HEK293 (cell line): ENCODE measurements around the gene PLXNA2.
A peak's percentile ranks its signal among the peaks of the same experiment; 100 is the strongest.

Experiments used
- AEBP2 ChIP-seq: fragments of 450-650 bp; formaldehyde crosslinking; IDR thresholded peaks from 2 replicates; pipeline ENCODE4 v1.5.1; 2016; ENCODE audit warnings: missing biosample characterization, missing genetic modification characterization, borderline replicate concordance
- HOXD13 ChIP-seq: sonication (generic); formaldehyde crosslinking; IDR thresholded peaks from 2 replicates; pipeline ENCODE4 v1.8.0; 2022; ENCODE audit warnings: missing genetic modification reagents, borderline replicate concordance
- PATZ1 ChIP-seq: fragments of 450-650 bp; formaldehyde crosslinking; IDR thresholded peaks from 2 replicates; pipeline ENCODE4 v1.5.1; 2016; ENCODE audit warnings: missing biosample characterization, missing genetic modification characterization
- PRDM1 ChIP-seq: fragments of 450-650 bp; formaldehyde crosslinking; IDR thresholded peaks from 2 replicates; pipeline ENCODE4; 2016; ENCODE audit warnings: missing biosample characterization, missing genetic modification characterization
- SCRT2 ChIP-seq: fragments of 450-650 bp; formaldehyde crosslinking; IDR thresholded peaks from 2 replicates; pipeline ENCODE4 v1.5.1; 2016; ENCODE audit warnings: missing biosample characterization, missing genetic modification characterization
- ZBTB17 ChIP-seq: fragments of 450-650 bp; formaldehyde crosslinking; IDR thresholded peaks from 2 replicates; pipeline ENCODE4 v1.5.1; 2016; ENCODE audit warnings: missing biosample characterization, missing genetic modification characterization
- ZBTB44 ChIP-seq: fragments of 450-650 bp; IDR thresholded peaks from 2 replicates; pipeline ENCODE4 v1.5.1; 2018; ENCODE audit warnings: missing biosample characterization, mild to moderate bottlenecking, missing genetic modification characterization
- ZBTB49 ChIP-seq: fragments of 450-650 bp; formaldehyde crosslinking; IDR thresholded peaks from 2 replicates; pipeline ENCODE4 v1.5.1; 2016; ENCODE audit warnings: missing biosample characterization, missing genetic modification characterization, low read depth
- ZIC2 ChIP-seq: fragments of 450-650 bp; formaldehyde crosslinking; IDR thresholded peaks from 2 replicates; pipeline ENCODE4 v1.5.1; 2016; ENCODE audit warnings: missing biosample characterization, missing genetic modification characterization
- ZNF155 ChIP-seq: fragments of 450-650 bp; formaldehyde crosslinking; IDR thresholded peaks from 2 replicates; pipeline ENCODE4 v1.5.1; 2016; ENCODE audit warnings: missing biosample characterization, missing genetic modification characterization
- ZNF19 ChIP-seq: fragments of 450-650 bp; formaldehyde crosslinking; IDR thresholded peaks from 2 replicates; pipeline ENCODE4; 2016; ENCODE audit warnings: missing biosample characterization, missing genetic modification characterization, low read depth
- ZNF324 ChIP-seq: fragments of 450-650 bp; formaldehyde crosslinking; IDR thresholded peaks from 2 replicates; pipeline ENCODE4 v1.5.1; 2016; ENCODE audit warnings: missing biosample characterization, missing genetic modification characterization
- ZNF350 ChIP-seq: fragments of 450-650 bp; formaldehyde crosslinking; IDR thresholded peaks from 2 replicates; pipeline ENCODE4 v1.5.0; 2017; ENCODE audit warnings: missing biosample characterization, mild to moderate bottlenecking, missing genetic modification characterization
- ZNF423 ChIP-seq: fragments of 450-650 bp; formaldehyde crosslinking; IDR thresholded peaks from 2 replicates; pipeline ENCODE4 v1.5.1; 2016; ENCODE audit warnings: missing biosample characterization, missing genetic modification characterization
- ZNF529 ChIP-seq: fragments of 450-650 bp; formaldehyde crosslinking; IDR thresholded peaks from 2 replicates; pipeline ENCODE4 v1.5.1; 2017; ENCODE audit warnings: missing genetic modification characterization, missing biosample characterization; ENCODE audit not compliant: insufficient replicate concordance
- ZNF555 ChIP-seq: fragments of 450-650 bp; formaldehyde crosslinking; conservative IDR thresholded peaks from 2 replicates; pipeline ENCODE4 v1.5.1; 2017; ENCODE audit warnings: missing biosample characterization, mild to moderate bottlenecking, missing genetic modification characterization, inconsistent platforms
- ZNF561 ChIP-seq: fragments of 450-650 bp; IDR thresholded peaks from 2 replicates; pipeline ENCODE4 v1.5.1; 2018; ENCODE audit warnings: missing biosample characterization, missing genetic modification characterization, borderline replicate concordance
- ZNF571 ChIP-seq: fragments of 450-650 bp; formaldehyde crosslinking; IDR thresholded peaks from 2 replicates; pipeline ENCODE4 v1.5.0; 2017; ENCODE audit warnings: missing biosample characterization, missing genetic modification characterization
- ZNF654 ChIP-seq: fragments of 450-650 bp; formaldehyde crosslinking; IDR thresholded peaks from 2 replicates; pipeline ENCODE4 v1.5.1; 2016; ENCODE audit warnings: low read depth, missing biosample characterization, missing genetic modification characterization
- ZNF660 ChIP-seq: fragments of 450-650 bp; IDR thresholded peaks from 2 replicates; pipeline ENCODE4 v1.5.1; 2018; ENCODE audit warnings: missing biosample characterization, mild to moderate bottlenecking, missing genetic modification characterization
- ZNF768 ChIP-seq: fragments of 450-650 bp; formaldehyde crosslinking; IDR thresholded peaks from 2 replicates; pipeline ENCODE4 v1.5.1; 2018; ENCODE audit warnings: missing biosample characterization, mild to moderate bottlenecking, missing genetic modification characterization
- ZNF837 ChIP-seq: fragments of 450-650 bp; formaldehyde crosslinking; IDR thresholded peaks from 2 replicates; pipeline ENCODE4 v1.5.1; 2016; ENCODE audit warnings: missing biosample characterization, missing genetic modification characterization

Gene PLXNA2

GRCh38 chr1:208238710-208239472 lies 5.3 kb downstream of the PLXNA2 start (continued):
- TF ChIP-seq PATZ1 (0 out of 2 replicates have a peak, but pooled peaks have one; percentile 12), SCRT2 (tag by site-specific recombination) (0 out of 2 replicates have a peak, but pooled peaks have one; percentile 25), ZNF529 (tag by site-specific recombination) (no peak), ZNF837 (tag by site-specific recombination) (no peak), ZIC2 (tag by site-specific recombination) (no peak), ZNF561 (tag by site-specific recombination) (peak; percentile 46; the same call in 1 of the 2 replicates), ZBTB17 (tag by site-specific recombination) (peak; percentile 93), ZNF654 (tag by site-specific recombination) (peak; percentile 57), ZNF571 (tag by site-specific recombination) (no peak), ZNF768 (tag by site-specific recombination) (no peak), ZNF423 (tag by site-specific recombination) (no peak), ZNF324 (no peak), ZNF555 (tag by site-specific recombination) (no peak), ZNF660 (0 out of 2 replicates have a peak, but pooled peaks have one; percentile 21), ZBTB49 (tag by site-specific recombination) (no peak), ZNF155 (tag by site-specific recombination) (no peak), PRDM1 (no peak), ZNF19 (tag by site-specific recombination) (no peak), HOXD13 (no peak), AEBP2 (tag by site-specific recombination) (no peak), ZBTB44 (0 out of 2 replicates have a peak, but pooled peaks have one; percentile 21), ZNF350 (tag by site-specific recombination) (no peak)
- TF ChIP-seq, all 188 proteins: peak for 7
